ENCODE data around the gene MBNL2. TPM values are rescaled to one million over a fixed set of nuclear protein-coding genes. Genes with fewer than 3 reads are reported as not detected.

MBNL2 gene
- total and polyA plus RNA-seq, 2 donors from 2014 or later = 18.8 to 70.5 TPM

- H3K27ac ChIP-seq (ENCODE audit: low read depth in 2 of 2, low read length in 2 of 2) = peak overlapping the region; percentile 66 to 72
- intact Hi-C loops (cut with DNase I) = no loop called here
- no peak for DNase-seq
- H3K4me3 ChIP-seq (ENCODE audit: low read length in 3 of 3) = peak overlapping the region; percentile 91 to 98 (median 93)
- peak overlapping the region; percentile 49 to 96 (median 51) for H3K9ac ChIP-seq (ENCODE audit: low read length in 3 of 3)
- peaks cover 0 to 3% (median 0%) of the 10 kb centered on the region in 3 donors for H3K4me1 ChIP-seq (ENCODE audit: control insufficient read depth in 2 of 3, insufficient read depth in 2 of 3, low read depth in 1 of 3, low read length in 3 of 3)
- FAIRE-seq = no peak
- TF ChIP-seq CTCF (IDR thresholded peaks at IDR 0.05; ENCODE audit: borderline replicate concordance, extremely low read depth, insufficient read depth) = no peak
- no peaks in the 10 kb centered on the region for H3K27me3 ChIP-seq (ENCODE audit: control insufficient read depth, insufficient read depth, low read length)
- H3K36me3 ChIP-seq (ENCODE audit: control insufficient read depth in 2 of 3, insufficient read depth in 3 of 3, low read length in 3 of 3) = no peaks in the 10 kb centered on the region
- no peaks in the 10 kb centered on the region for H3K9me3 ChIP-seq (ENCODE audit: control insufficient read depth in 2 of 3, insufficient read depth in 1 of 3, low read length in 3 of 3)
Observed at GRCh38 chr13:97432232-97432916, 210.2 kb downstream of the MBNL2 start.

GRCh38 chr13:97432917-97433726 is 211.0 kb downstream of the MBNL2 start:
- peak overlapping the region; percentile 96 to 100 (median 99) for H3K9ac ChIP-seq (ENCODE audit: low read length in 3 of 3)
- DNase-seq (peak; percentile 99 to 100 (median 100)), FAIRE-seq (peak; percentile 99)
- H3K27me3 ChIP-seq (ENCODE audit: control insufficient read depth, insufficient read depth, low read length) = no peaks in the 10 kb centered on the region
- H3K27ac ChIP-seq (ENCODE audit: low read depth in 2 of 2, low read length in 2 of 2) = peak overlapping the region; percentile 99 to 100
- H3K4me1 ChIP-seq (ENCODE audit: control insufficient read depth in 2 of 3, insufficient read depth in 2 of 3, low read depth in 1 of 3, low read length in 3 of 3) = peaks cover 0 to 4% (median 3%) of the 10 kb centered on the region in 3 donors
- H3K4me3 ChIP-seq (ENCODE audit: low read length in 3 of 3) = peak overlapping the region; percentile 91 to 98 (median 93)
- no peaks in the 10 kb centered on the region for H3K9me3 ChIP-seq (ENCODE audit: control insufficient read depth in 2 of 3, insufficient read depth in 1 of 3, low read length in 3 of 3)
- H3K36me3 ChIP-seq (ENCODE audit: control insufficient read depth in 2 of 3, insufficient read depth in 3 of 3, low read length in 3 of 3) = no peaks in the 10 kb centered on the region
- intact Hi-C loops (cut with DNase I) = no loop called here
- TF ChIP-seq CTCF (IDR thresholded peaks at IDR 0.05; ENCODE audit: borderline replicate concordance, extremely low read depth, insufficient read depth) = no peak

- peak within 1 kb of the TSS; percentile 91 to 97 (median 93) for H3K4me3 ChIP-seq (ENCODE audit: low read length in 3 of 3)
- H3K36me3 ChIP-seq (ENCODE audit: control insufficient read depth in 2 of 3, insufficient read depth in 3 of 3, low read length in 3 of 3) = no peaks in the 10 kb centered on the region
- peaks cover 3 to 4% (median 3%) of the 10 kb centered on the region in 3 donors for H3K4me1 ChIP-seq (ENCODE audit: control insufficient read depth in 2 of 3, insufficient read depth in 2 of 3, low read depth in 1 of 3, low read length in 3 of 3)
- no peak for TF ChIP-seq CTCF (IDR thresholded peaks at IDR 0.05; ENCODE audit: borderline replicate concordance, extremely low read depth, insufficient read depth)
- intact Hi-C loops (cut with DNase I) = no loop called here
- H3K9me3 ChIP-seq (ENCODE audit: control insufficient read depth in 2 of 3, insufficient read depth in 1 of 3, low read length in 3 of 3) = no peaks in the 10 kb centered on the region
- DNase-seq = peak; percentile 93 to 98 (median 97)
- no peak for FAIRE-seq
- peak within 1 kb of the TSS; percentile 93 to 100 (median 99) for H3K9ac ChIP-seq (ENCODE audit: low read length in 3 of 3)
- H3K27ac ChIP-seq (ENCODE audit: low read depth in 2 of 2, low read length in 2 of 2) = peak within 1 kb of the TSS; percentile 99 to 100
- no peaks in the 10 kb centered on the region for H3K27me3 ChIP-seq (ENCODE audit: control insufficient read depth, insufficient read depth, low read length)
Observed at GRCh38 chr13:97433727-97434396, 211.7 kb downstream of the MBNL2 start, which contains the start of gene RAP2A. RAP2A (plus strand) TSS chr13:97434169; CDS start chr13:97434471, 302 bp downstream.

Data from kidney (tissue), 14 donors.